Panc1 (cell line): ENCODE measurements around the gene NPIPB6.
"Not testable (repeated sequence)": the region's sequence is repeated elsewhere in the genome, so short reads cannot be mapped to it uniquely, and the experiment has no call there.

Experiments
- POLR2AphosphoS5 ChIP-seq: IDR thresholded peaks from 2 replicates; pipeline ENCODE4 v1.6.1; 2012; ENCODE audit warnings: mild to moderate bottlenecking, low read depth, low read length, moderate library complexity
- TF ChIP-seq, protein P1 (sequence below): fragments of 450-650 bp; IDR thresholded peaks from 2 replicates; pipeline ENCODE4 v1.5.1; 2017; ENCODE audit warnings: mild to moderate bottlenecking
- TF ChIP-seq, protein P2 (sequence below), 2 experiments: IDR thresholded peaks; 2 replicates each; pipeline ENCODE4 v1.6.1; 2011 to 2012; ENCODE audit warnings: low read depth in 2 of 2, control low read depth in 1 of 2, low read length in 1 of 2, mild to moderate bottlenecking in 1 of 2, moderate library complexity in 1 of 2; ENCODE audit not compliant: insufficient read depth in 1 of 2

DNA sequence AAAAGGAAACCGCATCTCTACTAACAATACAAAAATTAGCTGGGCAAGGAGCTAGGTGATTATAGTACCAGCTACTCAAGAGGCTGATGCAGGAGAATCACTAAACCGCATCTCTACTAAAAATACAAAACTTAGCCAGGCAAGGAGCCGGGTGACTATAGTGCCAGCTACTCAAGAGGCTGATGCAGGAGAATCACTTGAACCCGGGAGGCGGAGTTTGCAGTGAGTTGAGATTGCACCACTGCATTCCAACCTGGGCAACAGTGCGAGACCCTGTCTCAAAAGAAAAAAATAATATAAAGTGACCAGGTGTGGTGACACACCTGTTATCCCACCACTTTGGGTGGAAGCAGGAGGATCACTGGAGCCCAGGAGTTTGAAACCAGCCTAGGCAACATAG is 25.1 kb downstream of the NPIPB6 start:
- not testable (repeated sequence) for TF ChIP-seq POLR2AphosphoS5
- TF ChIP-seq, protein P1, sequence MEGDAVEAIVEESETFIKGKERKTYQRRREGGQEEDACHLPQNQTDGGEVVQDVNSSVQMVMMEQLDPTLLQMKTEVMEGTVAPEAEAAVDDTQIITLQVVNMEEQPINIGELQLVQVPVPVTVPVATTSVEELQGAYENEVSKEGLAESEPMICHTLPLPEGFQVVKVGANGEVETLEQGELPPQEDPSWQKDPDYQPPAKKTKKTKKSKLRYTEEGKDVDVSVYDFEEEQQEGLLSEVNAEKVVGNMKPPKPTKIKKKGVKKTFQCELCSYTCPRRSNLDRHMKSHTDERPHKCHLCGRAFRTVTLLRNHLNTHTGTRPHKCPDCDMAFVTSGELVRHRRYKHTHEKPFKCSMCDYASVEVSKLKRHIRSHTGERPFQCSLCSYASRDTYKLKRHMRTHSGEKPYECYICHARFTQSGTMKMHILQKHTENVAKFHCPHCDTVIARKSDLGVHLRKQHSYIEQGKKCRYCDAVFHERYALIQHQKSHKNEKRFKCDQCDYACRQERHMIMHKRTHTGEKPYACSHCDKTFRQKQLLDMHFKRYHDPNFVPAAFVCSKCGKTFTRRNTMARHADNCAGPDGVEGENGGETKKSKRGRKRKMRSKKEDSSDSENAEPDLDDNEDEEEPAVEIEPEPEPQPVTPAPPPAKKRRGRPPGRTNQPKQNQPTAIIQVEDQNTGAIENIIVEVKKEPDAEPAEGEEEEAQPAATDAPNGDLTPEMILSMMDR: not testable (repeated sequence)
- TF ChIP-seq, protein P2, sequence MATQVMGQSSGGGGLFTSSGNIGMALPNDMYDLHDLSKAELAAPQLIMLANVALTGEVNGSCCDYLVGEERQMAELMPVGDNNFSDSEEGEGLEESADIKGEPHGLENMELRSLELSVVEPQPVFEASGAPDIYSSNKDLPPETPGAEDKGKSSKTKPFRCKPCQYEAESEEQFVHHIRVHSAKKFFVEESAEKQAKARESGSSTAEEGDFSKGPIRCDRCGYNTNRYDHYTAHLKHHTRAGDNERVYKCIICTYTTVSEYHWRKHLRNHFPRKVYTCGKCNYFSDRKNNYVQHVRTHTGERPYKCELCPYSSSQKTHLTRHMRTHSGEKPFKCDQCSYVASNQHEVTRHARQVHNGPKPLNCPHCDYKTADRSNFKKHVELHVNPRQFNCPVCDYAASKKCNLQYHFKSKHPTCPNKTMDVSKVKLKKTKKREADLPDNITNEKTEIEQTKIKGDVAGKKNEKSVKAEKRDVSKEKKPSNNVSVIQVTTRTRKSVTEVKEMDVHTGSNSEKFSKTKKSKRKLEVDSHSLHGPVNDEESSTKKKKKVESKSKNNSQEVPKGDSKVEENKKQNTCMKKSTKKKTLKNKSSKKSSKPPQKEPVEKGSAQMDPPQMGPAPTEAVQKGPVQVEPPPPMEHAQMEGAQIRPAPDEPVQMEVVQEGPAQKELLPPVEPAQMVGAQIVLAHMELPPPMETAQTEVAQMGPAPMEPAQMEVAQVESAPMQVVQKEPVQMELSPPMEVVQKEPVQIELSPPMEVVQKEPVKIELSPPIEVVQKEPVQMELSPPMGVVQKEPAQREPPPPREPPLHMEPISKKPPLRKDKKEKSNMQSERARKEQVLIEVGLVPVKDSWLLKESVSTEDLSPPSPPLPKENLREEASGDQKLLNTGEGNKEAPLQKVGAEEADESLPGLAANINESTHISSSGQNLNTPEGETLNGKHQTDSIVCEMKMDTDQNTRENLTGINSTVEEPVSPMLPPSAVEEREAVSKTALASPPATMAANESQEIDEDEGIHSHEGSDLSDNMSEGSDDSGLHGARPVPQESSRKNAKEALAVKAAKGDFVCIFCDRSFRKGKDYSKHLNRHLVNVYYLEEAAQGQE (IDR thresholded peaks at IDR 0.05; ENCODE audit: insufficient read depth in 1 of 2, low read depth in 2 of 2, low read length in 1 of 2): not testable (repeated sequence)
